Neuronal stem cell (in vitro differentiated cells): ENCODE data around the gene PRR14L.
"Not testable (repeated sequence)": the region's sequence is repeated elsewhere in the genome, so short reads cannot be mapped to it uniquely, and the experiment has no call there.

Source experiments
- DNase-seq: peaks from one replicate; pipeline ENCODE4 v3.0.0-alpha.2; 2013; ENCODE audit warnings: low spot score
- H2AFZ ChIP-seq: one replicate; pipeline ENCODE4 v1.6.1; 2013; ENCODE audit warnings: mild to moderate bottlenecking, low read length, inconsistent platforms
- H2AK5ac ChIP-seq: 2 replicates; pipeline ENCODE4 v1.6.1; 2013; ENCODE audit warnings: low read depth, mild to moderate bottlenecking, inconsistent platforms, low read length, moderate library complexity, mixed read lengths
- H2BK120ac ChIP-seq: 2 replicates; pipeline ENCODE4 v1.6.1; 2013; ENCODE audit warnings: low read depth, mild to moderate bottlenecking, inconsistent platforms, low read length, moderate library complexity, mixed read lengths
- H2BK12ac ChIP-seq: one replicate; pipeline ENCODE4 v1.6.1; 2013; ENCODE audit warnings: low read length, inconsistent platforms
- H2BK15ac ChIP-seq: 2 replicates; pipeline ENCODE4 v1.6.1; 2013; ENCODE audit warnings: mild to moderate bottlenecking, low read length, inconsistent platforms, mixed read lengths
- H2BK5ac ChIP-seq: one replicate; pipeline ENCODE4 v1.6.1; 2013; ENCODE audit warnings: inconsistent platforms, mild to moderate bottlenecking, low read length, moderate library complexity
- H3K14ac ChIP-seq: one replicate; pipeline ENCODE4 v1.6.1; 2013; ENCODE audit warnings: low read length, inconsistent platforms
- H3K18ac ChIP-seq: 2 replicates; pipeline ENCODE4 v1.6.1; 2013; ENCODE audit warnings: low read length, inconsistent platforms
- H3K23ac ChIP-seq: 2 replicates; pipeline ENCODE4 v1.6.1; 2013; ENCODE audit warnings: low read depth, mild to moderate bottlenecking, mixed read lengths, low read length, inconsistent platforms; ENCODE audit not compliant: poor library complexity
- H3K27ac ChIP-seq: replicated peaks from 3 replicates; pipeline ENCODE4 v1.5.1; 2013; ENCODE audit warnings: low read length, inconsistent platforms
- H3K27me3 ChIP-seq, 3 experiments: 2 replicates each; pipeline ENCODE4 v1.6.1; 2013; ENCODE audit warnings: low read length in 3 of 3, mild to moderate bottlenecking in 2 of 3, inconsistent platforms in 1 of 3, low read depth in 1 of 3, mixed read lengths in 1 of 3, moderate library complexity in 1 of 3; ENCODE audit not compliant: control insufficient read depth in 3 of 3, insufficient read depth in 3 of 3
- H3K36me3 ChIP-seq, 2 donors: replicated peaks in 1 of 2; 2 replicates each; pipeline ENCODE4 v1.6.1; 2013; ENCODE audit warnings: low read length in 2 of 2; ENCODE audit not compliant: control insufficient read depth in 2 of 2, insufficient read depth in 2 of 2
- H3K4ac ChIP-seq: 2 replicates; pipeline ENCODE4 v1.6.1; 2013; ENCODE audit warnings: inconsistent platforms, mild to moderate bottlenecking, low read length, moderate library complexity
- H3K4me1 ChIP-seq, 2 donors: 1 replicate in 1 of 2; 2 replicates in 1 of 2; pipeline ENCODE4 v1.6.1; 2013; ENCODE audit warnings: low read length in 2 of 2, low read depth in 1 of 2; ENCODE audit not compliant: control insufficient read depth in 2 of 2, insufficient read depth in 1 of 2
- H3K4me2 ChIP-seq: one replicate; pipeline ENCODE4 v1.6.1; 2013; ENCODE audit warnings: mild to moderate bottlenecking, low read length, inconsistent platforms; ENCODE audit not compliant: insufficient read depth, poor library complexity, severe bottlenecking
- H3K4me3 ChIP-seq, 2 donors: 2 replicates each; pipeline ENCODE4 v1.5.1; 2013; ENCODE audit warnings: low read length in 2 of 2, mild to moderate bottlenecking in 2 of 2, inconsistent platforms in 1 of 2, moderate library complexity in 1 of 2
- H3K79me1 ChIP-seq: one replicate; pipeline ENCODE4 v1.6.1; 2013; ENCODE audit warnings: low read depth, mild to moderate bottlenecking, inconsistent platforms, low read length, moderate library complexity
- H3K9ac ChIP-seq: one replicate; pipeline ENCODE4 v1.6.1; 2013; ENCODE audit warnings: mild to moderate bottlenecking, low read depth, low read length, inconsistent platforms; ENCODE audit not compliant: poor library complexity
- H3K9me3 ChIP-seq, 2 donors: replicated peaks in 1 of 2; 2 replicates each; pipeline versions ENCODE3 to v1.6.1; 2013; ENCODE audit warnings: low read length in 2 of 2, mild to moderate bottlenecking in 2 of 2, inconsistent platforms in 1 of 2, low read depth in 1 of 2, mixed read lengths in 1 of 2, moderate library complexity in 1 of 2; ENCODE audit not compliant: control insufficient read depth in 2 of 2, insufficient read depth in 1 of 2
- H4K8ac ChIP-seq: one replicate; pipeline ENCODE4 v1.6.1; 2013; ENCODE audit warnings: low read depth, mild to moderate bottlenecking, inconsistent platforms, low read length, moderate library complexity
- H4K91ac ChIP-seq: one replicate; pipeline ENCODE4 v1.6.1; 2013; ENCODE audit warnings: low read length, low read depth, mild to moderate bottlenecking, inconsistent platforms; ENCODE audit not compliant: poor library complexity
- WGBS, 2 donors: extraction: QIAGEN DNeasy Blood & Tissue Kit; methylation state at CpG; one replicate each; pipeline ENCODE4 v1.1.7; 2013; ENCODE audit warnings: missing lambda C conversion rate in 2 of 2, mixed read lengths in 1 of 2; ENCODE audit not compliant: insufficient read length in 2 of 2, insufficient replicate concordance in 1 of 2; ENCODE audit errors: extremely low coverage in 2 of 2; 5-methylcytosine and 5-hydroxymethylcytosine counted together

Gene PRR14L

GRCh38 chr22:31742115-31742514 lies 7.8 kb downstream of the PRR14L start:
- WGBS, 2 donors: no CpG with 5 or more reads among the region's 3 CpGs
- no peak overlapping the region for H3K27ac ChIP-seq
- no peaks in the 10 kb centered on the region for H3K4me1 ChIP-seq
- H3K79me1 ChIP-seq: peaks cover 2% of the 10 kb centered on the region
- H3K4me3 ChIP-seq: no peak overlapping the region
- no peak for DNase-seq
- no peaks in the 10 kb centered on the region for H3K9me3 ChIP-seq
- no peak overlapping the region for H4K91ac ChIP-seq
- no peaks in the 10 kb centered on the region for H3K27me3 ChIP-seq
- H4K8ac ChIP-seq: no peak overlapping the region
- no peak overlapping the region for H2AFZ ChIP-seq
- H3K23ac ChIP-seq: no peak overlapping the region
- no peak overlapping the region for H2BK5ac ChIP-seq
- H3K18ac ChIP-seq: no peak overlapping the region
- no peak overlapping the region for H3K4me2 ChIP-seq
- no peak overlapping the region for H3K9ac ChIP-seq
- H3K36me3 ChIP-seq: peaks cover 5 to 71% of the 10 kb centered on the region in 2 donors
- H2AK5ac ChIP-seq: no peak overlapping the region
- no peak overlapping the region for H2BK120ac ChIP-seq
- no peak overlapping the region for H3K4ac ChIP-seq
- no peak overlapping the region for H3K14ac ChIP-seq
- no peak overlapping the region for H2BK15ac ChIP-seq
- no peak overlapping the region for H2BK12ac ChIP-seq

DNA sequence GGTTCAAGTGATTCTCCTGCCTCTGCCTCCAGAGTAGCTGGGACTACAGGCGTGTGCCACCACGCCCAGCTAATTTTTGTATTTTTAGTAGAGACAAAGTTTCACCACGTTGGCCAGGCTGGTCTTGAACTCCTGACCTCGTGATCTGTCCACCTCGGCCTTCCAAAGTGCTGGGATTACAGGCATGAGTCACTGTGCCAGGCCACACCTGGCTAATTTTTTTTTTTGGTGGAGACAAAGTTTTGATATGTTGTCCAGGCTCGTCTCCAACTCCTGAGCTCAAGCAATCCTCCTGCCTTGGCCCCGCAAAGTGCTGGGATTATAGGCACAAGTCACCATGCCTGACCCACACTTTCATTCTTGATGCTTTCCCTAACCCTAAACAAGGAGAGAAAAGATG lies 9.6 kb downstream of the PRR14L start:
- H3K36me3 ChIP-seq: peaks cover 8 to 68% of the 10 kb centered on the region in 2 donors

DNA sequence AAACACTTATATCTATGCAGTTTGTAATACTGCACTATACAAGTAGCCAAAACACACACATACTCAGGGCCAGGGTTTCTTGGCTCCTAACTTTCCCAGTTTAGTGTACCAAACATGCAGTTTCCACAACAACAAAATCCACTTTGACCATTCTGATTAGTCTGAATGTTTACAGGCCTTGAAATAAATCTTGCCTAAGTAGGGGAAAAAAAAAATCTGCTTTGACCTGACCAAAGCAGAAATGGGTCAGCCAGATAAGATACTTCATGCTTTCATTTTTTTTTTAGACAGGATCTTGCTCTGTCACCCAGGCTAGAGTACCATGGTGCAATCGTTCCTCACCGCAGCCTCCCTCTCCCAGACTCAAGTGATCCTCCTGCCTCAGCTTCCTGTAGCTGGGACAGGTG lies 10.1 kb downstream of the PRR14L start:
- H3K4ac ChIP-seq: no peak overlapping the region
- H3K27me3 ChIP-seq: no peaks in the 10 kb centered on the region
- H2AK5ac ChIP-seq: no peak overlapping the region
- H3K4me2 ChIP-seq: no peak overlapping the region
- H3K23ac ChIP-seq: no peak overlapping the region
- no peak overlapping the region for H2BK5ac ChIP-seq
- H3K9me3 ChIP-seq: no peaks in the 10 kb centered on the region
- DNase-seq: no peak
- H2BK120ac ChIP-seq: no peak overlapping the region
- H3K4me1 ChIP-seq: no peaks in the 10 kb centered on the region
- no peak overlapping the region for H3K18ac ChIP-seq
- no peak overlapping the region for H2AFZ ChIP-seq
- peaks cover 5% of the 10 kb centered on the region for H3K79me1 ChIP-seq
- H4K8ac ChIP-seq: no peak overlapping the region
- H3K9ac ChIP-seq: no peak overlapping the region
- WGBS, 2 donors: no CpG with 5 or more reads among the region's 2 CpGs
- H3K14ac ChIP-seq: no peak overlapping the region
- H3K4me3 ChIP-seq: no peak overlapping the region
- H3K36me3 ChIP-seq: peaks cover 8 to 69% of the 10 kb centered on the region in 2 donors
- no peak overlapping the region for H2BK12ac ChIP-seq
- no peak overlapping the region for H2BK15ac ChIP-seq
- no peak overlapping the region for H3K27ac ChIP-seq
- H4K91ac ChIP-seq: no peak overlapping the region

More for the DNA sequence above, 9.6 kb downstream of the PRR14L start:
- H4K8ac ChIP-seq, H3K18ac ChIP-seq, DNase-seq, H3K27me3 ChIP-seq, H4K91ac ChIP-seq, H2AFZ ChIP-seq, H3K79me1 ChIP-seq, H2BK5ac ChIP-seq, H3K4ac ChIP-seq, H3K14ac ChIP-seq, H3K27ac ChIP-seq, H3K4me3 ChIP-seq, H3K9ac ChIP-seq, H3K9me3 ChIP-seq, H2AK5ac ChIP-seq, H2BK15ac ChIP-seq, H3K4me2 ChIP-seq, H2BK120ac ChIP-seq, H3K4me1 ChIP-seq, H2BK12ac ChIP-seq, H3K23ac ChIP-seq: not testable (repeated sequence)
- no CpG with 5 or more reads among the region's 7 CpGs for WGBS, 2 donors

DNA sequence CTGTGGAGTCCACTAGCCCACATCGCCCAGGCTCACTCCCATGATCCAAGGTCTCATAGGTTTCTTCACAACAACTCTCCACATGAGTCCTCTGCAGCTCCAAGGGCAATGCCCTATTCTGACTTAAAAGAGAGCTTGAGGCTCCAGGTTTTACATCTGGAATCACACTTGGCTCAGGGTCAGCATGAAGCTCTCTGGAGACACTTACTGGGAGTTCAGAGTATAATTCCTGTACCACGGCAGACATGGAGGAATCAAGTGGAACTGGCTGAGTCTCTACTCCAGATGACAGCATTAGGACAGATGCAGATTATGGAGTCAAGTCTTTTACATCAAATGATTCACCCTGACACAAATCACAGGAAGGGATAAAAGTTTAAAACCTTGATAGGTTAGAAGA lies 11.4 kb downstream of the PRR14L start:
- Histone ChIP-seq H4K91ac (no peak overlapping the region), H3K4me1 (peaks cover 0 to 1% of the 10 kb centered on the region in 2 donors), H2BK15ac (no peak overlapping the region), H3K14ac (no peak overlapping the region), H3K4me3 (no peak overlapping the region), H2BK12ac (no peak overlapping the region), H4K8ac (no peak overlapping the region), H3K9me3 (no peaks in the 10 kb centered on the region), H3K27ac (no peak overlapping the region), H2BK5ac (no peak overlapping the region), H3K9ac (no peak overlapping the region), H3K79me1 (peaks cover 6% of the 10 kb centered on the region), H3K36me3 (peaks cover 11 to 70% of the 10 kb centered on the region in 2 donors), H2AK5ac (no peak overlapping the region), H3K18ac (no peak overlapping the region), H2BK120ac (no peak overlapping the region), H3K23ac (no peak overlapping the region), H3K27me3 (no peaks in the 10 kb centered on the region), H3K4ac (no peak overlapping the region), H3K4me2 (no peak overlapping the region), H2AFZ (no peak overlapping the region)
- DNase-seq: no peak
- WGBS, 2 donors: no CpG with 5 or more reads among the region's 2 CpGs
